WI38 (cell line): Measurements from ENCODE around the gene NAV2.

Experiments
- H3K4me3 ChIP-seq: 2 replicates; pipeline ENCODE4 v1.5.1; 2011; ENCODE audit warnings: low read depth, mild to moderate bottlenecking, control low read depth, low read length
- TF ChIP-seq, protein P1 (sequence below): IDR thresholded peaks from 2 replicates; pipeline ENCODE4 v1.5.1; 2012; ENCODE audit warnings: low read depth, mild to moderate bottlenecking, control low read depth, low read length

Gene NAV2

DNA sequence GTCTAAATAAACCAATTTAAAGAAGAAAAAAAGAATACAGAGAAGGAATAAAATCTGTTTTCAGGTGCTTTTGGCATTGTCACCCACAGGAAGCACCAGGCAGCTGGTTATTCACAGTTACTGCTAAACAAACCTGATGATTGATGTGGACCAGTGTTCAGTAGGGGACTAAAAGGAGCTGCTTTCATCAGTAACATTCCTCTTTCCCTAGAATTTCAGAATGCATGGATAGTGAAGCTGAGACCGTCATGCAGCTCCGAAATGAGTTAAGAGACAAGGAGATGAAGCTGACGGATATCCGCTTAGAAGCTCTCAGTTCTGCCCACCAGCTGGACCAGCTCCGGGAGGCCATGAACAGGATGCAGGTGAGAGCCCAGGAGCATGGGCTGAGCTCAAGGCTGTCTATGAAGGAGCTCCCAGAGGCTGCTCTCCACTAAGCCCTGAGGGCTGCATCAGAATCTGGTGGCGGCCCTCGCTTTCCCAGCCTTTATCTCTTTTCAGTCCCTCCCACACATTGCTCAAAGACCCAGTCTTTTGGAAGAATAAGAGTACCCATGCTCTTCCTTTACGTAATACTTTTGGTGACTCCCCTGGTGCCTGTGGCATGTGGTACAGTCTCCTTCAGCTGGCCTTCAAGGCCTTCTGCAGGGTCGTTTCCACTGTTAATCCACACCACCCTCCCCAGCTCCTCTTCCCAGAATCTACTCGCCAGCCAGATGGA lies 378.2 kb downstream of the NAV2 start:
- no peak overlapping the region for H3K4me3 ChIP-seq
- TF ChIP-seq, protein P1, sequence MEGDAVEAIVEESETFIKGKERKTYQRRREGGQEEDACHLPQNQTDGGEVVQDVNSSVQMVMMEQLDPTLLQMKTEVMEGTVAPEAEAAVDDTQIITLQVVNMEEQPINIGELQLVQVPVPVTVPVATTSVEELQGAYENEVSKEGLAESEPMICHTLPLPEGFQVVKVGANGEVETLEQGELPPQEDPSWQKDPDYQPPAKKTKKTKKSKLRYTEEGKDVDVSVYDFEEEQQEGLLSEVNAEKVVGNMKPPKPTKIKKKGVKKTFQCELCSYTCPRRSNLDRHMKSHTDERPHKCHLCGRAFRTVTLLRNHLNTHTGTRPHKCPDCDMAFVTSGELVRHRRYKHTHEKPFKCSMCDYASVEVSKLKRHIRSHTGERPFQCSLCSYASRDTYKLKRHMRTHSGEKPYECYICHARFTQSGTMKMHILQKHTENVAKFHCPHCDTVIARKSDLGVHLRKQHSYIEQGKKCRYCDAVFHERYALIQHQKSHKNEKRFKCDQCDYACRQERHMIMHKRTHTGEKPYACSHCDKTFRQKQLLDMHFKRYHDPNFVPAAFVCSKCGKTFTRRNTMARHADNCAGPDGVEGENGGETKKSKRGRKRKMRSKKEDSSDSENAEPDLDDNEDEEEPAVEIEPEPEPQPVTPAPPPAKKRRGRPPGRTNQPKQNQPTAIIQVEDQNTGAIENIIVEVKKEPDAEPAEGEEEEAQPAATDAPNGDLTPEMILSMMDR = no peak

DNA sequence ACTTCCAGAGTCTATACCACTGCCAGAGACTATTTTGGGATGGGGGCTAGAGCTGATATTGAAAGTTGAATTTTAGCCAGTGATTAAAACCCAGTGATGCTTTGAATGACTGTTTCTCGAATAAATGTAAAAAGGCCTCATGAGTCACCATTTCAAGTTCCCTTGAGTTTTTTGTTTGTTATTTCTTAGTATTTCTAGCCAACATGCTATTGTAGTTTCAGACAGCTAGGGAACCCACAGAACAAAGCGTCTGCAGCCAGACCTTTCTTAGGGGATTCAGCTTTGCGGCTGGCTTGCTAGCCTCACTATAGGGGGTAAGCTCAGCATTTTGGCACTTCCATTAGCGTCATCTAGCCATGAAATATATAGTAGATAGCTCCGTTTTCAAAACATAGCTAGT lies 381.1 kb downstream of the NAV2 start:
- TF ChIP-seq, protein P1 = no peak
- H3K4me3 ChIP-seq = no peak overlapping the region

DNA sequence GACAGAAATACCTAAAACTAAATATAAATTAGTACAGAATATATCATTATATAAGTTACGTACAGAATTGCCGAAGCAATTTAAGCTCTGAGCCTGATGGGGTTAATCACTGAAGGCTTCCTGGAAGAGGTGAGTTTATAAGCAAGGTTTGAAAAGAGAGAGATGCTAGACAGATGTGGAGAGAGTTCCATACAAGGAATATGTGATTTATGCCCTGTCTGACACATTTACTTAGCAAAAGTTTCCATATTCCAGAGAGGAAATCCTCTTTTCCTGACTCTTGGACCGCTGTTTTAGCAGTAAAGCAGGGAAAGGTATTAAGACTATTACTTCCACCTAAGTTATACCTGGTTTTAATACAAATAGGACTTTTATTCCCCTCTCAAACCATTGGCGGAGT lies 382.6 kb downstream of the NAV2 start:
- no peak overlapping the region for H3K4me3 ChIP-seq
- TF ChIP-seq, protein P1 = no peak

DNA sequence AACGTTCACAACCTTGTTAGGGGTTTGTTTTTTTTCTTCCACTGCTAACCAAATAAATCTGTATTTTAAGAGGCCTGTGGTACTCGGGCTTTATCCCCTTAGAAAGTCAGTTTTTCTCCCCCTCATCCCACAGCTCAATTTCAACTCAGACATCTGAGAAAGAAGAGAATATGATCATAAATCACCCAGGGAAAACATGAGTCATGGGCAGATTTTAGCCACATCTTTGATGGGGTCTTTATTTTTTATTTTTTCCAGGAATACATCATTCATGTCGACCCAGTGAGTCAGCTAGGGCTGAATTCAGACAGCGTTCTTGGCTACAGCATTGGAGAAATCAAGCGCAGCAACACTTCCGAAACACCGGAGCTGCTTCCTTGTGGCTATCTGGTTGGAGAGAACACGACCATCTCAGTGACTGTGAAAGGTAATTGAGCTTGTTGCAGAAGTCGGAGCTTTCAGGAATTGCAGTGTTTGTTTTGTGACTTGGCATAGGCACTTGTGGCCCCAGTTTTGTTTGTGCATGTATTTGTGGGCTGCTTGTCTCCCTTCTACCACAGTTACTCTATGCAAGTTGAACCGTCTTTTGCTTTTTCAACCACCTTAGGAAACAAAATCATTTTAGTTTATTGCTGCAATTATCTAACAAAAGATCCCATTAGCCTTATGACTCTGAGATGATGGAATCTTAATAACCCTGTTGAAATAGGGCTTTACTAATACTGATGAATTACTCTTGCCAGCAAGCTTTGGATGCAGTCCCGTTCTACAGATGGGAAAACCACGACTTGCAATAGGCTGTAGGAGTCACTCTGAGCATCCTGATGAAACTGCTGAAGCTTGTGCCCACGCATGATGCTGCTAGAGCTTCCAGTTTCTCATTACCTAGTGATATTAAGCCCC lies 384.9 kb downstream of the NAV2 start:
- TF ChIP-seq, protein P1 = no peak
- H3K4me3 ChIP-seq = no peak overlapping the region

DNA sequence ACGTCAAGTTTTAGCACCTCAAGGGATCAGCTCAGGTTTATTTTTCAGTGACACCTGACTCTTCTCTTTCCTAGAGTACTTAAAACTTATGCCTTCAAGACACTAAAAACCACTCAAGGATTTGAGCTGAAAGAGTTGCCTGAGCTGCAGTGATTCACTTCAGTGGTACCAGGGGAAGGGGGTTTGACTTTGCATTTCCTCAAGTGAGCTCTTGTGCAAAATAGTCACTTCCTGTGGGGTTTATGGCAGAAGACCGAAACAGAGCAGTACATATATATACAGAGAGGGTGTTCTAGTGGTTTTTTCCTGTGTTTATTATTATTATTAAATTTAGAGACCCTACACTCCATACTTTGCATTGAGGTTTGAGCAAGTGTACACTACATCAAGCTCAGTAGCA lies 386.9 kb downstream of the NAV2 start:
- H3K4me3 ChIP-seq = no peak overlapping the region
- TF ChIP-seq, protein P1 = no peak

DNA sequence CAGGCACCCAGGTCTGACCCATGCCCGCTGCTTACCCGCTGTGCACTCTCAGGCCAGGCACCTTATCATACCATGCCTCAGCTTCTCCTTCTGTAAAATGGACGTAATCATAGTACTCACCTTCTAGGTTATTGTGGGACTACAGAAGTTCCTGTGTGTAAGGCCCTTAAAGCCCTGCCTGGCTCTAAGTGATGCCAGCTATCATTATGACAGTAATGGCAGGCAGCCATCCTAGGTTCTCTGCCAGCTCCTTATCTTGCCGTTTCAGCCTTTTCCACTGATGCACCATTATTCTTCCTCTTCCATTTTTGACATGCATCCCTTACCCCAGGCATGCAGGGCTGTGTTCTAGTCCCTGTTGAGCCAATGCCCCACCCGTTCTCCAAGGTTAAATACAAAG lies 389.8 kb downstream of the NAV2 start:
- TF ChIP-seq, protein P1 = no peak
- no peak overlapping the region for H3K4me3 ChIP-seq

DNA sequence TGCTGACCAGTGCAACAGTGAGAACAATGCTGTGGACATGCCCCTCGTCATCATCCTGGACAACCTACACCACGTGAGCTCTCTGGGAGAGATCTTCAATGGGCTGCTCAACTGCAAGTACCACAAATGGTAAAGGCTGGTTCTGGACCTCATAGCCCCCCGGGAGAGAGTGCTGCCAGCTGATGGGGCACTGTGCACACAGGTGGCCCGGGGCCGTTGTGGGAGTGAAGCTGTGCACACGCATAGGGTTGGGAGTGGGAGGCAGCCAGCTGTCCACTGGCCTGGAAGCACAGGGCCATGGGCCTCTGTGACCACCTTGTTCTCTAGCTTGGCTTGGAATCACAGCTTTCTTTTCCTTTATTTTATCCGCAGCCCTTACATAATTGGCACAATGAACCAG lies 390.6 kb downstream of the NAV2 start:
- H3K4me3 ChIP-seq = no peak overlapping the region
- TF ChIP-seq, protein P1 = no peak
